ENCODE measurements around the gene CRP.
"Not testable (repeated sequence)": the region's sequence is repeated elsewhere in the genome, so short reads cannot be mapped to it uniquely, and the experiment has no call there.

Gene CRP

GRCh38 chr1:159750621-159751020, 36.2 kb upstream of the CRP start:
- TF ChIP-seq, protein P1, sequence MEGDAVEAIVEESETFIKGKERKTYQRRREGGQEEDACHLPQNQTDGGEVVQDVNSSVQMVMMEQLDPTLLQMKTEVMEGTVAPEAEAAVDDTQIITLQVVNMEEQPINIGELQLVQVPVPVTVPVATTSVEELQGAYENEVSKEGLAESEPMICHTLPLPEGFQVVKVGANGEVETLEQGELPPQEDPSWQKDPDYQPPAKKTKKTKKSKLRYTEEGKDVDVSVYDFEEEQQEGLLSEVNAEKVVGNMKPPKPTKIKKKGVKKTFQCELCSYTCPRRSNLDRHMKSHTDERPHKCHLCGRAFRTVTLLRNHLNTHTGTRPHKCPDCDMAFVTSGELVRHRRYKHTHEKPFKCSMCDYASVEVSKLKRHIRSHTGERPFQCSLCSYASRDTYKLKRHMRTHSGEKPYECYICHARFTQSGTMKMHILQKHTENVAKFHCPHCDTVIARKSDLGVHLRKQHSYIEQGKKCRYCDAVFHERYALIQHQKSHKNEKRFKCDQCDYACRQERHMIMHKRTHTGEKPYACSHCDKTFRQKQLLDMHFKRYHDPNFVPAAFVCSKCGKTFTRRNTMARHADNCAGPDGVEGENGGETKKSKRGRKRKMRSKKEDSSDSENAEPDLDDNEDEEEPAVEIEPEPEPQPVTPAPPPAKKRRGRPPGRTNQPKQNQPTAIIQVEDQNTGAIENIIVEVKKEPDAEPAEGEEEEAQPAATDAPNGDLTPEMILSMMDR (IDR thresholded peaks at IDR 0.05; ENCODE audit: insufficient read depth, missing control alignments): no peak
- no peak for DNase-seq (ENCODE audit: insufficient read length, low spot score)
- no peak for FAIRE-seq

DNA sequence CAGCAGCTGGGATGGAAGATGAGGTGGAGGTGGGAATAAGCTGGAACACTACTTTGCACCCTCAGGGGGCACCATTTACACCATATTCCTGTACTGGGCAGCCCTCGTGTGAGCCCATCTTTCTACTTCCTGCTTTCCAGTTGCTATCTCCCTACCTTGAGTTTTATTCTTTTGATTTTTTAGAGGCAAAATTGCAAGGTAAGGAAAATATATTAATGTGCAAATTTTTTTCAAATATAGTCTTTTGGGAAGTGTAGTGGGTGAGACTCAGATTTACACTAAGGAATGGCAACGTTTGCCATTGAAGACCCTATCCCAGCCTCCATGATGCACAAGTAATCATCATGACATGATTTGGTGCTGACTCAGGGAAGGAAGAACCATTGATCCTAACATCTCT, 35.2 kb upstream of the CRP start:
- DNase-seq (ENCODE audit: insufficient read length, low spot score): no peak
- FAIRE-seq: no peak
- TF ChIP-seq, protein P1 (IDR thresholded peaks at IDR 0.05; ENCODE audit: insufficient read depth, missing control alignments): no peak

DNA sequence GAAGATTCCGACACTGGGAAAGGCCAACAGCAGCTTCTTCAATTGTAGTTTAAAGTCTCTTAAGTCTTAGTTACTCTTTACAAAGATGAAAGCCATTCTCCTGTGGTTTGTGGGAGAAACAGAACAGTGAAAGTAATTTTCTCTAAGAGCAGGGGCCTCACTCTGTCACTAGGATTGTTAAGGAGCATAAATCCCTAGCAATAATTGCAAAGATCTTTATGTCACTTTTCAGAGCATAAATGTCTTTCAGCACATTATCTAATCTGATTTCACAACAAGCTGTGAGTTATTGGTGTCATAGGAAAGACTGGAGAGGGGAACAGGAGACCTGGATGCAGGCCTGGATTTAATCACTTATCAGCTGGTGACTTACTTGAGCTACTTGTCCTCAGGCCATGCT, 34.0 kb upstream of the CRP start:
- no peak for FAIRE-seq

GRCh38 chr1:159746666-159747065, 32.3 kb upstream of the CRP start:
- FAIRE-seq: no peak
- TF ChIP-seq, protein P1 (IDR thresholded peaks at IDR 0.05; ENCODE audit: insufficient read depth, missing control alignments): no peak
- DNase-seq (ENCODE audit: insufficient read length, low spot score): no peak

More for the DNA sequence above, 34.0 kb upstream of the CRP start:
- no peak for DNase-seq (ENCODE audit: insufficient read length, low spot score)
- TF ChIP-seq, protein P1 (IDR thresholded peaks at IDR 0.05; ENCODE audit: insufficient read depth, missing control alignments): no peak

- TF ChIP-seq, protein P1 (IDR thresholded peaks at IDR 0.05; ENCODE audit: insufficient read depth, missing control alignments): no peak
- FAIRE-seq (no peak), DNase-seq (ENCODE audit: insufficient read length, low spot score) (no peak)
These were observed 29.4 kb upstream of the CRP start for GRCh38 chr1:159743651-159744410.

- DNase-seq (ENCODE audit: insufficient read length, low spot score) (no peak), FAIRE-seq (no peak)
- TF ChIP-seq, protein P1 (IDR thresholded peaks at IDR 0.05; ENCODE audit: insufficient read depth, missing control alignments): no peak
These were observed 23.0 kb upstream of the CRP start for GRCh38 chr1:159737238-159737916.

DNA sequence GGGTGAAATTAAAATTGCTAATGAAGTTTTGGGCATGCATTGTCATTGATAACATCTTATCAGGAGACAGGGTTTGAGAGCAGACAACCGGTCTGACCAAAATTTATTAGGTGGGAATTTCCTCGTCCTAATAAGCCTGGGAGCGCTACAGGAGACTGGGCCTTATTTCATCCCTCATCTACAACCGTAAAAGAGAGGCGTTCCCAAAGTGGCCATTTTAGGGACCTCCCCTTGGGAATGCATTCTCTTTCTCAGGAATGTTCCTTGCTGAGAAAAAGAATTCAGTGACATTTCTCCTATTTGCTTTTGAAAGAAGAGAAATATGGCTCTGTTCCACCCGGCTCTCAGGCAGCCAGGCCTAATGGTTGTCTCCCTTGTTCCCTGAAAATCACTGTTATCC, 8.8 kb upstream of the CRP start:
- not testable (repeated sequence) for DNase-seq (ENCODE audit: insufficient read length, low spot score); FAIRE-seq
